Measurements from ENCODE around the gene LINC01488. TPM values are rescaled to one million over a fixed set of nuclear protein-coding genes. Genes with fewer than 3 reads are reported as not detected.
A peak's percentile ranks its signal among the peaks of the same experiment; 100 is the strongest.

Gene LINC01488
- total and polyA plus RNA-seq, 2 experiments from 2014 or later = not detected

DNA sequence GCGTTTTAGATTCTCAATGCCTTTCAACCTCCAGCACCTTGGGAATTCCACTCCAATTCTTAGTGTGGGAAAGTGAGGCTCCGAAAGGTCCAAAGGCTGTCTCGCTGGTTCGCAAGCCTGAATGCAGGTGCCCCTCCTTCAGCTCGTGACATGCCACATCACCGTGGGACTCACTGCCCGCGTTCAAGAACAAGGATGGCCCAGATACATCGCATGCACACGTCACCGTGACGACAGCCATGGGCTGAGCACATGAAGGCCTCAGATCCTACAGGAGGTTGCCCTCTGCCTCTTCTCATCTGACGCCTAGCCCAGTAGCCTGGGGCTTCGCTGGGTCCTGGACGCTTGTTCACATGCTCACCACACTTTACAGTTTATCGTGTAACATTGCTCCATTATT is 4.4 kb upstream of the LINC01488 start:
- H3K36me3 ChIP-seq (ENCODE audit: low read depth) = no peaks in the 10 kb centered on the region
- no peaks in the 10 kb centered on the region for H3K27me3 ChIP-seq (replicated peaks; ENCODE audit: insufficient read depth)
- WGBS, 2 experiments (ENCODE audit: low coverage in 1 of 2, low lambda C conversion rate in 2 of 2, missing lambda C conversion rate in 2 of 2) = 89 to 91% methylated on average over 16 of the region's 16 CpGs
- H3F3A ChIP-seq (ENCODE audit: insufficient read depth) = no peaks in the 10 kb centered on the region
- no peaks in the 10 kb centered on the region for H3K9me3 ChIP-seq (ENCODE audit: low read depth)
- no peak overlapping the region for H3K27ac ChIP-seq
- no peaks in the 10 kb centered on the region for H4K20me1 ChIP-seq (ENCODE audit: insufficient read depth)
- no peak overlapping the region for H3K9ac ChIP-seq
- H2AFZ ChIP-seq = no peak overlapping the region
- no peak for TF ChIP-seq EZH2 (IDR thresholded peaks at IDR 0.05; ENCODE audit: insufficient read depth, poor library complexity, severe bottlenecking)
- no peak for TF ChIP-seq EZH2phosphoT487 (IDR thresholded peaks at IDR 0.05; ENCODE audit: insufficient read depth, low read depth)
- no peak overlapping the region for H3K4me3 ChIP-seq
- H3K79me2 ChIP-seq (ENCODE audit: insufficient read depth) = no peaks in the 10 kb centered on the region
- DNase-seq = no peak
- in situ Hi-C loops (cut with MboI) = no loop called here
- no peaks in the 10 kb centered on the region for H3K9me2 ChIP-seq (ENCODE audit: insufficient read depth)
- peaks cover 11% of the 10 kb centered on the region for H3K4me1 ChIP-seq (ENCODE audit: insufficient read depth)
- no peak overlapping the region for H3K4me2 ChIP-seq (ENCODE audit: unreplicated experiment)

DNA sequence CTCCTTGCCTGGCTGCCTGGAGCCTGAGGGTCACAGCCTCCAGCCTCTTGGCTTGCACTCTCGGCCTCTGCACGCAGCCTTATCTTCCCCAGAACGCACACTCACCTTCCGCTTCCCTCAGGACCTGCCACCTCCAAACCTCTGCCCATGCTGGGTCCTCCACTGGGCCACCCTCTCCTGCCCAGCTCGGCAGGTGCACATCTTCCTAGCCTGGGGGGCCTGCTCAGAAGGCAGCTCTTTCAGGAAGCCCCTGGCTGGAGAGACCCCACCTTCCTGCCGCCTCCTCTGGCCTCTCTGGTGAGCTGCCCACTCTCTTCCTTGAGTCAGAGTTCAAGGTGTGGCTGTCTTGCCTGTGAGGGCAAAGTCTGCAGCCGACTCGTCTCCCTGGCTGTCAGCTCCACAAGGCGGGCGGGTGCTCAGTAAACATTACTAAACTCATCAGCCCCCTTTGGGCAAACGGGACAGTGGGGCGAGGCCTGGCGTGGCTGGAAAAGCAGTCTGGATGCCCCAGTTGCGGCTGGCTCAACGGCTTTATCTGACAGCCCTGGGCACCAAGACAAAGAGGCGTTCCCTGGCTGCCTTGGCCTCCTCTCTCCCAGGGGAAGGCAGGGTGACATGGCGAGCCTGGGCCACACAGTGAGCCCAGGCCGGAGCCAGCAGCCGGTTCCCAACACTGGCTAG is 1.7 kb upstream of the LINC01488 start:
- TF ChIP-seq EZH2phosphoT487 (IDR thresholded peaks at IDR 0.05; ENCODE audit: insufficient read depth, low read depth) (no peak), EZH2 (IDR thresholded peaks at IDR 0.05; ENCODE audit: insufficient read depth, poor library complexity, severe bottlenecking) (no peak)
- WGBS, 2 experiments (ENCODE audit: low coverage in 1 of 2, low lambda C conversion rate in 2 of 2, missing lambda C conversion rate in 2 of 2) = 42 to 44% methylated on average over 19 of the region's 19 CpGs

DNA sequence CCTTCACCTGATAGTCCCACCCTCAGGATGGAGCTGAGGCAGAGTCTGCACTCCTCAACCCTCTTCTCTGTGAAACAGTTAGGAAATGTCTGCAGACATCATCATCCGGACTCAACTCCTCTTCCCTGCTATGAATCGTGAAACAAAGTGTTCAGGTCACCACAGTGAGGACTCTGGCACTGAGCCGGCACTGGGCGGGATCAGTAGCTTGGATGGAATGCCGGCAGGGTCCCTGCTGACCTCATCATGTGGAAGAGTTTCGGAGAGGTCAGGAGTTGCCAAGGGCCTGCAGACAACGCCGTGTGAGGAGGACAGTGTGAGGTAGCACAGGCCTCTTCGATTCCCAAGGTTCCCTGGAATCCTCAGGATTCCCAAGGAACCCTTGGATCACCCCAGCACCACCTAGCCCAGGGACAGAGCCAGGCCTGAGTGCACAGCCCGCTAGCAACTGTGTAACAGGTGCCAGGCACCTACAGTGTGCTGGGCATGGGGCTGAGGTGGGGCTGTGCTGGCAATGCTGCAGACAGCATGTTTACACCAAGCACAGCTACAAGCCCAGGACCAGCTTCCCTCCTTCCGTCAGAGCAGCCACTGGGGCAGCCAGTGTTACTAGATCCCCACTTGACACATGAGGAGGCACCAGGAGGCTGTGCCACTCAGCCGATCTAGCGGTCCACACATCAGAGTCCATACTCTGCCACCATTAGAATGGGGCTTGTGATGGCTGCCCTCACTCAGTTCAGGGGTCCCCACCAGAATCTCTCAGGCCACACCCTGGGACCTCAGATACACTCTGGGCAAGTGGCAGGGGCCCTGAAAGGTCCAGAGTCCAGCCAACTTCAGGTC is 693 bp upstream of the LINC01488 start:
- H3K9me2 ChIP-seq (ENCODE audit: insufficient read depth) = no peaks in the 10 kb centered on the region
- H3K27me3 ChIP-seq (replicated peaks; ENCODE audit: insufficient read depth) = no peaks in the 10 kb centered on the region
- H3K79me2 ChIP-seq (ENCODE audit: insufficient read depth) = no peaks in the 10 kb centered on the region
- H3F3A ChIP-seq (ENCODE audit: insufficient read depth) = no peaks in the 10 kb centered on the region
- no peak overlapping the region for H2AFZ ChIP-seq
- H4K20me1 ChIP-seq (ENCODE audit: insufficient read depth) = no peaks in the 10 kb centered on the region
- no peak overlapping the region for H3K4me2 ChIP-seq (ENCODE audit: unreplicated experiment)
- WGBS, 2 experiments (ENCODE audit: low coverage in 1 of 2, low lambda C conversion rate in 2 of 2, missing lambda C conversion rate in 2 of 2) = 47 to 54% methylated on average over 13 of the region's 13 CpGs
- 0 out of 2 replicates have a peak overlapping the region, but pooled peaks have one; percentile 0 for H3K9ac ChIP-seq
- H3K4me3 ChIP-seq = no peak overlapping the region
- H3K36me3 ChIP-seq (ENCODE audit: low read depth) = no peaks in the 10 kb centered on the region
- H3K4me1 ChIP-seq (ENCODE audit: insufficient read depth) = peaks cover 11% of the 10 kb centered on the region
- H3K9me3 ChIP-seq (ENCODE audit: low read depth) = no peaks in the 10 kb centered on the region
- in situ Hi-C loops (cut with MboI) = no loop called here
- no peak overlapping the region for H3K27ac ChIP-seq
- TF ChIP-seq EZH2 (IDR thresholded peaks at IDR 0.05; ENCODE audit: insufficient read depth, poor library complexity, severe bottlenecking) = no peak
- TF ChIP-seq EZH2phosphoT487 (IDR thresholded peaks at IDR 0.05; ENCODE audit: insufficient read depth, low read depth) = no peak
- peak; percentile 32 for DNase-seq

More for the DNA sequence above, 1.7 kb upstream of the LINC01488 start:
- in situ Hi-C loops (cut with MboI) = no loop called here
- Histone ChIP-seq H3K27me3 (replicated peaks; ENCODE audit: insufficient read depth) (no peaks in the 10 kb centered on the region), H3K4me3 (no peak overlapping the region), H2AFZ (no peak overlapping the region), H3K79me2 (ENCODE audit: insufficient read depth) (no peaks in the 10 kb centered on the region), H3K36me3 (ENCODE audit: low read depth) (no peaks in the 10 kb centered on the region), H3K9me3 (ENCODE audit: low read depth) (no peaks in the 10 kb centered on the region), H3F3A (ENCODE audit: insufficient read depth) (no peaks in the 10 kb centered on the region), H3K9me2 (ENCODE audit: insufficient read depth) (no peaks in the 10 kb centered on the region), H3K27ac (no peak overlapping the region), H3K9ac (0 out of 2 replicates have a peak overlapping the region, but pooled peaks have one; percentile 0), H4K20me1 (ENCODE audit: insufficient read depth) (no peaks in the 10 kb centered on the region), H3K4me1 (ENCODE audit: insufficient read depth) (peaks cover 11% of the 10 kb centered on the region), H3K4me2 (ENCODE audit: unreplicated experiment) (no peak overlapping the region)
- DNase-seq = peak; percentile 43

DNA sequence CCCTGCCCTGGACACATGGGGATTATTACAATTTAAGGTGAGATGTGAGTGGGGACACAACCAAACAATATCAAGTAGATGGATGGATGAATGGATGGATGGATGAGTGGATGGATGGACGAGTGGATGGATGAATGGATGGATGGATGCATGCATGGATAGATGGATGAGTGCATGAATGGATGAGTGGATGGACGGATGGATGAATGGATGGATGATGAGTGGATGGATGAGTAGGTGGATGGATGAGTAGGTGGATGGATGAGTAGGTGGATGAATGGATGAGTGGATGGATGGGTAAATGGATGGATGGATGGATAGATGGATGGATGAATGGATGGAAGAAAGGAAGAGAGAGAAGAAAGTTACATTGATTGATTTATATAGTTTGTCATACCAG is 859 bp downstream of the LINC01488 start:
- no peaks in the 10 kb centered on the region for H3K36me3 ChIP-seq (ENCODE audit: low read depth)
- H3F3A ChIP-seq (ENCODE audit: insufficient read depth) = no peaks in the 10 kb centered on the region
- no peak overlapping the region for H2AFZ ChIP-seq
- in situ Hi-C loops (cut with MboI) = no loop called here
- no peaks in the 10 kb centered on the region for H4K20me1 ChIP-seq (ENCODE audit: insufficient read depth)
- TF ChIP-seq EZH2phosphoT487 (IDR thresholded peaks at IDR 0.05; ENCODE audit: insufficient read depth, low read depth) = no peak
- TF ChIP-seq EZH2 (IDR thresholded peaks at IDR 0.05; ENCODE audit: insufficient read depth, poor library complexity, severe bottlenecking) = no peak
- H3K27me3 ChIP-seq (replicated peaks; ENCODE audit: insufficient read depth) = no peaks in the 10 kb centered on the region
- no peaks in the 10 kb centered on the region for H3K9me3 ChIP-seq (ENCODE audit: low read depth)
- peaks cover 11% of the 10 kb centered on the region for H3K4me1 ChIP-seq (ENCODE audit: insufficient read depth)
- no peaks in the 10 kb centered on the region for H3K79me2 ChIP-seq (ENCODE audit: insufficient read depth)
- no peak overlapping the region for H3K4me3 ChIP-seq
- 86 to 88% methylated on average over 2 of the region's 2 CpGs for WGBS, 2 experiments (ENCODE audit: low coverage in 1 of 2, low lambda C conversion rate in 2 of 2, missing lambda C conversion rate in 2 of 2)
- no peak overlapping the region for H3K27ac ChIP-seq
- H3K9me2 ChIP-seq (ENCODE audit: insufficient read depth) = no peaks in the 10 kb centered on the region
- DNase-seq = no peak
- no peak overlapping the region for H3K9ac ChIP-seq
- H3K4me2 ChIP-seq (ENCODE audit: unreplicated experiment) = no peak overlapping the region

All from GM23248 (cell line).